HG02870 (cell line): ENCODE data around the gene MRPS22.
A peak's percentile ranks its signal among the peaks of the same experiment; 100 is the strongest.
"Not testable (repeated sequence)": the region's sequence is repeated elsewhere in the genome, so short reads cannot be mapped to it uniquely, and the experiment has no call there.

ENCODE experiments used
- ATAC-seq: cut with Tn5 transposase; IDR thresholded peaks from one replicate; pipeline ENCODE4 v1.9.1; 2021; ENCODE audit warnings: mild to moderate bottlenecking, moderate library complexity; ENCODE audit not compliant: unreplicated experiment

MRPS22 gene

GRCh38 chr3:139389552-139390368, 45.9 kb downstream of the MRPS22 start, which contains the start of gene COPB2:
Gene COPB2, minus strand, starts transcription at chr3:139389647. Its CDS starts 97 bp downstream, at chr3:139389550.
- peak; percentile 98 for ATAC-seq

- no peak for ATAC-seq
These were observed 50.3 kb downstream of the MRPS22 start for GRCh38 chr3:139394116-139394515.

- no peak for ATAC-seq
These were observed 52.9 kb downstream of the MRPS22 start for GRCh38 chr3:139396707-139397106.

DNA sequence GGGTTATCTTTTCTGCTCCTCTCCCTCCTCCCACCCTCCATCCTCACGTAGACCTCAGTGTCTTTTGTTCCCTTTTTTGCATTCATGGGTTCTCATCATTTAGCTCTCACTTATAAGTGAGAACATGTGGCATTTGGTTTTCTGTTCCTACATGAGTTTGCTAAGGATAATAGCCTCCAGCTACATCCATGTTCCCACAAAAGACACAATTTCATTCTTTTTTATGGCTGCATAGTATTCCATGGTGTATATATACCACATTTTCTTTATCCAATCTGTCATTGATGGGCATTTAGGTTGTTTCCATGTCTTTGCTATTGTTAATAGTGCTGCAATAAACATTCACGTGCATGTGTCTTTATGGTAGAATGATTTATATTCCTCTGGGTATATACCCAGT, 57.3 kb downstream of the MRPS22 start:
- not testable (repeated sequence) for ATAC-seq
